ENCODE measurements around the gene GLIS1.

The GLIS1 gene

DNA sequence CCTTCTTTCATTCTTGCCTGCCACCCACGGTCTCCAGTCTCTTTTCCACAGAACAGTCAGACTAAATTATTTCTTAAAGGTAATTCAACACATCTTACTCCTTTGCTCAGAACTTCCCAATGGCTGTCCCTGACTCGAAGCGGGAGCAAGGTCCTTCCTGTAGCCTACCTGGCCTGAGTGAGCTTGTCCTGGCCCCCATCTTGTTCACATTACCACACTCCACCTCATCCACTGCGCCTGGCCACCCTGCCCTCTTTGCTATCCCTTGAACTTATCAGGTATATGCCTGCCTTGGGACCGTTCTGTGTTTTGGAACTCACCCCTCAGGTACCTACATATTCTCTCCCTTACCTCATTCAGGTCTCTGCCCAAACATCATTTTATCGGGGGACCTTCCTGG is 13.3 kb upstream of the GLIS1 start:
- no peaks in the 10 kb centered on the region for H3K4me1 ChIP-seq (ENCODE audit: insufficient read depth, low read length, poor library complexity, severe bottlenecking)
- no peak overlapping the region for H3K9ac ChIP-seq (ENCODE audit: low read depth, low read length, poor library complexity, severe bottlenecking)
- no peaks in the 10 kb centered on the region for H3F3A ChIP-seq (ENCODE audit: low read depth)
- TF ChIP-seq, protein P1, sequence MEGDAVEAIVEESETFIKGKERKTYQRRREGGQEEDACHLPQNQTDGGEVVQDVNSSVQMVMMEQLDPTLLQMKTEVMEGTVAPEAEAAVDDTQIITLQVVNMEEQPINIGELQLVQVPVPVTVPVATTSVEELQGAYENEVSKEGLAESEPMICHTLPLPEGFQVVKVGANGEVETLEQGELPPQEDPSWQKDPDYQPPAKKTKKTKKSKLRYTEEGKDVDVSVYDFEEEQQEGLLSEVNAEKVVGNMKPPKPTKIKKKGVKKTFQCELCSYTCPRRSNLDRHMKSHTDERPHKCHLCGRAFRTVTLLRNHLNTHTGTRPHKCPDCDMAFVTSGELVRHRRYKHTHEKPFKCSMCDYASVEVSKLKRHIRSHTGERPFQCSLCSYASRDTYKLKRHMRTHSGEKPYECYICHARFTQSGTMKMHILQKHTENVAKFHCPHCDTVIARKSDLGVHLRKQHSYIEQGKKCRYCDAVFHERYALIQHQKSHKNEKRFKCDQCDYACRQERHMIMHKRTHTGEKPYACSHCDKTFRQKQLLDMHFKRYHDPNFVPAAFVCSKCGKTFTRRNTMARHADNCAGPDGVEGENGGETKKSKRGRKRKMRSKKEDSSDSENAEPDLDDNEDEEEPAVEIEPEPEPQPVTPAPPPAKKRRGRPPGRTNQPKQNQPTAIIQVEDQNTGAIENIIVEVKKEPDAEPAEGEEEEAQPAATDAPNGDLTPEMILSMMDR (conservative IDR thresholded peaks at IDR 0.05; ENCODE audit: low read length), result no peak
- TF ChIP-seq EZH2phosphoT487 (IDR thresholded peaks at IDR 0.05; ENCODE audit: borderline replicate concordance), result no peak
- H3K79me2 ChIP-seq (ENCODE audit: insufficient read depth, low read length), result no peaks in the 10 kb centered on the region
- H3K27me3 ChIP-seq (ENCODE audit: insufficient read depth, low read length, poor library complexity, severe bottlenecking), result no peaks in the 10 kb centered on the region
- H3K9me2 ChIP-seq (replicated peaks; ENCODE audit: low read depth, low read length), result no peaks in the 10 kb centered on the region
- H3K4me2 ChIP-seq (ENCODE audit: low read depth, low read length, poor library complexity, severe bottlenecking), result no peak overlapping the region
- H2AFZ ChIP-seq (ENCODE audit: low read length), result no peak overlapping the region
- H4K20me1 ChIP-seq (ENCODE audit: insufficient read depth, low read length, poor library complexity, severe bottlenecking), result no peaks in the 10 kb centered on the region
- no peaks in the 10 kb centered on the region for H3K9me3 ChIP-seq (ENCODE audit: insufficient read depth, low read depth, low read length)
- H3K4me3 ChIP-seq (ENCODE audit: low read length, poor library complexity, severe bottlenecking), result no peak overlapping the region
- H3K36me3 ChIP-seq (ENCODE audit: insufficient read depth, low read length), result no peaks in the 10 kb centered on the region

DNA sequence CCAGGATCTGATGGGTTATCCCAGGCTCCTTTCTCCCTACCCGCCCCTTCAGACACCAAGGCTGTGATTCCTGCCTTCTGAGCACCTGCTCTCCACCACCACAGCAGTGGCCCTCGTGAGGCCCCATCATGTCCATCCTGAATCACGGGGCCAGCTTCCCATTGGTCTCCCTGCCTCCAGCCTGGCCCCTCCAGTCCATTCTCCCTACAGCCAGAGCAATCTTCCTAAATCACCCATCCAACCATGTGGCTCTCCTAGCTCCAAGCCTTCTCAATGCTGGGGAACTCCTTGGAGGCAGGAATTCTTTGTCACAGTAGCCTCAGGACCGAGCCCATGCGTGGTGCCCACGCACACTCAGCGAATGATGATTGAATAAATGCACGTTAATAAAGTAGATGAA is 8.9 kb upstream of the GLIS1 start:
- H3K27me3 ChIP-seq (ENCODE audit: insufficient read depth, low read length, poor library complexity, severe bottlenecking), result no peaks in the 10 kb centered on the region
- H3F3A ChIP-seq (ENCODE audit: low read depth), result no peaks in the 10 kb centered on the region
- TF ChIP-seq EZH2phosphoT487 (IDR thresholded peaks at IDR 0.05; ENCODE audit: borderline replicate concordance), result no peak
- TF ChIP-seq, protein P1 (conservative IDR thresholded peaks at IDR 0.05; ENCODE audit: low read length), result no peak
- no peak overlapping the region for H3K4me2 ChIP-seq (ENCODE audit: low read depth, low read length, poor library complexity, severe bottlenecking)
- H4K20me1 ChIP-seq (ENCODE audit: insufficient read depth, low read length, poor library complexity, severe bottlenecking), result no peaks in the 10 kb centered on the region
- no peaks in the 10 kb centered on the region for H3K4me1 ChIP-seq (ENCODE audit: insufficient read depth, low read length, poor library complexity, severe bottlenecking)
- H3K9me2 ChIP-seq (replicated peaks; ENCODE audit: low read depth, low read length), result no peaks in the 10 kb centered on the region
- H3K36me3 ChIP-seq (ENCODE audit: insufficient read depth, low read length), result no peaks in the 10 kb centered on the region
- no peak overlapping the region for H2AFZ ChIP-seq (ENCODE audit: low read length)
- no peak overlapping the region for H3K9ac ChIP-seq (ENCODE audit: low read depth, low read length, poor library complexity, severe bottlenecking)
- no peaks in the 10 kb centered on the region for H3K79me2 ChIP-seq (ENCODE audit: insufficient read depth, low read length)
- H3K4me3 ChIP-seq (ENCODE audit: low read length, poor library complexity, severe bottlenecking), result no peak overlapping the region
- H3K9me3 ChIP-seq (ENCODE audit: insufficient read depth, low read depth, low read length), result no peaks in the 10 kb centered on the region

DNA sequence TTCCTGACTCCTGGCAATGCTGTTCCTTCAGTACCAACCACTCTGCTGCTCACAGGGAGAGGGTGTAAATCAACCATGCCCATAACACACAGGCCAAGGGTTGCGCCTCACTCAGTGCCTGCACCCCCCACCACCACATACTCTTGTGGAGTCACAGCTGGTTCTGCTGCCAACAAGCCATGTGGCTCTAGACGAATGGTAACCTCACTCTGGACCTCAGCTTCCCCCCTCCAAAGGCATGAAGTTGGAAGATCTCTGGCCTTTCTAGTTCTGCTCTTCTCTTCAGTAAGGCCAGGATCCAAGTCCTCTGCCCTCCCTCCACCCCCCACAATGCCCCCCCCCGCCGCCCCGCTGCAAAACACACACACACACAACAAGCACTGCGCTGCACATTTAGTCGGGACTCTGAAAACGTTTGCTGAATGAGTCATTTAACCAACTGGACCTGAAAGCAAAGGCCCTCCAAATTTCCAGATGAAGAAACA is 1.7 kb upstream of the GLIS1 start:
- H3F3A ChIP-seq (ENCODE audit: low read depth), result no peaks in the 10 kb centered on the region
- no peaks in the 10 kb centered on the region for H3K9me3 ChIP-seq (ENCODE audit: insufficient read depth, low read depth, low read length)
- no peak for TF ChIP-seq EZH2phosphoT487 (IDR thresholded peaks at IDR 0.05; ENCODE audit: borderline replicate concordance)
- TF ChIP-seq, protein P1 (conservative IDR thresholded peaks at IDR 0.05; ENCODE audit: low read length), result no peak
- H2AFZ ChIP-seq (ENCODE audit: low read length), result no peak overlapping the region
- H3K36me3 ChIP-seq (ENCODE audit: insufficient read depth, low read length), result no peaks in the 10 kb centered on the region
- no peaks in the 10 kb centered on the region for H3K9me2 ChIP-seq (replicated peaks; ENCODE audit: low read depth, low read length)
- no peak overlapping the region for H3K4me2 ChIP-seq (ENCODE audit: low read depth, low read length, poor library complexity, severe bottlenecking)
- no peak overlapping the region for H3K9ac ChIP-seq (ENCODE audit: low read depth, low read length, poor library complexity, severe bottlenecking)
- H4K20me1 ChIP-seq (ENCODE audit: insufficient read depth, low read length, poor library complexity, severe bottlenecking), result no peaks in the 10 kb centered on the region
- no peaks in the 10 kb centered on the region for H3K27me3 ChIP-seq (ENCODE audit: insufficient read depth, low read length, poor library complexity, severe bottlenecking)
- H3K4me3 ChIP-seq (ENCODE audit: low read length, poor library complexity, severe bottlenecking), result no peak overlapping the region
- no peaks in the 10 kb centered on the region for H3K4me1 ChIP-seq (ENCODE audit: insufficient read depth, low read length, poor library complexity, severe bottlenecking)
- no peaks in the 10 kb centered on the region for H3K79me2 ChIP-seq (ENCODE audit: insufficient read depth, low read length)
